ENCODE measurements around the gene BMAL1.

GRCh38 chr11:13290221-13290980 lies 12.8 kb downstream of the BMAL1 start:
- TF ChIP-seq, protein P1, sequence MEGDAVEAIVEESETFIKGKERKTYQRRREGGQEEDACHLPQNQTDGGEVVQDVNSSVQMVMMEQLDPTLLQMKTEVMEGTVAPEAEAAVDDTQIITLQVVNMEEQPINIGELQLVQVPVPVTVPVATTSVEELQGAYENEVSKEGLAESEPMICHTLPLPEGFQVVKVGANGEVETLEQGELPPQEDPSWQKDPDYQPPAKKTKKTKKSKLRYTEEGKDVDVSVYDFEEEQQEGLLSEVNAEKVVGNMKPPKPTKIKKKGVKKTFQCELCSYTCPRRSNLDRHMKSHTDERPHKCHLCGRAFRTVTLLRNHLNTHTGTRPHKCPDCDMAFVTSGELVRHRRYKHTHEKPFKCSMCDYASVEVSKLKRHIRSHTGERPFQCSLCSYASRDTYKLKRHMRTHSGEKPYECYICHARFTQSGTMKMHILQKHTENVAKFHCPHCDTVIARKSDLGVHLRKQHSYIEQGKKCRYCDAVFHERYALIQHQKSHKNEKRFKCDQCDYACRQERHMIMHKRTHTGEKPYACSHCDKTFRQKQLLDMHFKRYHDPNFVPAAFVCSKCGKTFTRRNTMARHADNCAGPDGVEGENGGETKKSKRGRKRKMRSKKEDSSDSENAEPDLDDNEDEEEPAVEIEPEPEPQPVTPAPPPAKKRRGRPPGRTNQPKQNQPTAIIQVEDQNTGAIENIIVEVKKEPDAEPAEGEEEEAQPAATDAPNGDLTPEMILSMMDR (conservative IDR thresholded peaks at IDR 0.05; ENCODE audit: low read depth, low read length), result no peak
- TF ChIP-seq MAFK (IDR thresholded peaks at IDR 0.05; ENCODE audit: low read depth, low read length), result no peak
- TF ChIP-seq MXI1 (IDR thresholded peaks at IDR 0.05; ENCODE audit: borderline replicate concordance, low read depth, low read length), result no peak
- no peak for TF ChIP-seq POLR2A (IDR thresholded peaks at IDR 0.05; ENCODE audit: low read depth, low read length)
- no peak for TF ChIP-seq MAZ (IDR thresholded peaks at IDR 0.05; ENCODE audit: borderline replicate concordance, low read depth, low read length)

Data from IMR-90 (cell line).